Measurements from ENCODE around the gene SAPCD2.
A peak's percentile ranks its signal among the peaks of the same experiment; 100 is the strongest.

The SAPCD2 gene

GRCh38 chr9:137023157-137023556 is 47.2 kb downstream of the SAPCD2 start:
- H3K27me3 ChIP-seq (ENCODE audit: insufficient read depth, poor library complexity, severe bottlenecking), result no peaks in the 10 kb centered on the region
- H3K27ac ChIP-seq (ENCODE audit: poor library complexity, severe bottlenecking), result no peak overlapping the region
- no peak for DNase-seq (ENCODE audit: low spot score)
- no peaks in the 10 kb centered on the region for H3K9me3 ChIP-seq (ENCODE audit: severe bottlenecking)
- TF ChIP-seq, protein P1, sequence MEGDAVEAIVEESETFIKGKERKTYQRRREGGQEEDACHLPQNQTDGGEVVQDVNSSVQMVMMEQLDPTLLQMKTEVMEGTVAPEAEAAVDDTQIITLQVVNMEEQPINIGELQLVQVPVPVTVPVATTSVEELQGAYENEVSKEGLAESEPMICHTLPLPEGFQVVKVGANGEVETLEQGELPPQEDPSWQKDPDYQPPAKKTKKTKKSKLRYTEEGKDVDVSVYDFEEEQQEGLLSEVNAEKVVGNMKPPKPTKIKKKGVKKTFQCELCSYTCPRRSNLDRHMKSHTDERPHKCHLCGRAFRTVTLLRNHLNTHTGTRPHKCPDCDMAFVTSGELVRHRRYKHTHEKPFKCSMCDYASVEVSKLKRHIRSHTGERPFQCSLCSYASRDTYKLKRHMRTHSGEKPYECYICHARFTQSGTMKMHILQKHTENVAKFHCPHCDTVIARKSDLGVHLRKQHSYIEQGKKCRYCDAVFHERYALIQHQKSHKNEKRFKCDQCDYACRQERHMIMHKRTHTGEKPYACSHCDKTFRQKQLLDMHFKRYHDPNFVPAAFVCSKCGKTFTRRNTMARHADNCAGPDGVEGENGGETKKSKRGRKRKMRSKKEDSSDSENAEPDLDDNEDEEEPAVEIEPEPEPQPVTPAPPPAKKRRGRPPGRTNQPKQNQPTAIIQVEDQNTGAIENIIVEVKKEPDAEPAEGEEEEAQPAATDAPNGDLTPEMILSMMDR (IDR thresholded peaks at IDR 0.05; ENCODE audit: poor library complexity, severe bottlenecking), result no peak
- no peak overlapping the region for H3K4me3 ChIP-seq (ENCODE audit: severe bottlenecking)
- H3K36me3 ChIP-seq (ENCODE audit: low read depth), result no peaks in the 10 kb centered on the region
- no peaks in the 10 kb centered on the region for H3K4me1 ChIP-seq (ENCODE audit: insufficient read depth, poor library complexity, severe bottlenecking)
- no peak for ATAC-seq (ENCODE audit: low read depth)

DNA sequence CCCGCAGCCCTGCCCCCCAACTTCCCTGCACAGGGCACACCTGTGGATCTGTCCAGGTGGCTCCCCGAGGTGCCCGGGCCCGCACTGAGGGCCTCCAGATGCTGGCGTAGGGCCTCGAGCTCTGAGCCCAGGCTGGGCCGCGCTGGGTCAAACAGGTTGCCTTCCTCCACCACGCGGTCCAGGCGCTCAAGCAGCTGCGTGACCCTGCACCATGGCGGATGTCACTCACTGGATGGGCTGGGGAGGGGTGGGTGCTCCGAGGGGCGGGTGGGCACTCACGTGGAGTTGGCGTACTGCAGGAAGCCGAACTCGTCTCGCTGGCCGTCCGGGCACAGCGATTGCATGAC is 47.7 kb downstream of the SAPCD2 start:
- H3K27ac ChIP-seq (ENCODE audit: poor library complexity, severe bottlenecking), result no peak overlapping the region
- ATAC-seq (ENCODE audit: low read depth) (no peak), DNase-seq (ENCODE audit: low spot score) (no peak)
- no peaks in the 10 kb centered on the region for H3K4me1 ChIP-seq (ENCODE audit: insufficient read depth, poor library complexity, severe bottlenecking)
- H3K36me3 ChIP-seq (ENCODE audit: low read depth), result no peaks in the 10 kb centered on the region
- no peaks in the 10 kb centered on the region for H3K9me3 ChIP-seq (ENCODE audit: severe bottlenecking)
- TF ChIP-seq, protein P1 (IDR thresholded peaks at IDR 0.05; ENCODE audit: poor library complexity, severe bottlenecking), result no peak
- no peak overlapping the region for H3K4me3 ChIP-seq (ENCODE audit: severe bottlenecking)
- H3K27me3 ChIP-seq (ENCODE audit: insufficient read depth, poor library complexity, severe bottlenecking), result no peaks in the 10 kb centered on the region

- Histone ChIP-seq H3K4me1 (ENCODE audit: insufficient read depth, poor library complexity, severe bottlenecking) (no peaks in the 10 kb centered on the region), H3K36me3 (ENCODE audit: low read depth) (no peaks in the 10 kb centered on the region), H3K27me3 (ENCODE audit: insufficient read depth, poor library complexity, severe bottlenecking) (no peaks in the 10 kb centered on the region), H3K27ac (ENCODE audit: poor library complexity, severe bottlenecking) (no peak overlapping the region), H3K4me3 (ENCODE audit: severe bottlenecking) (no peak overlapping the region), H3K9me3 (ENCODE audit: severe bottlenecking) (no peaks in the 10 kb centered on the region)
- DNase-seq (ENCODE audit: low spot score) (peak; percentile 97), ATAC-seq (ENCODE audit: low read depth) (peak; percentile 78)
- TF ChIP-seq, protein P1 (IDR thresholded peaks at IDR 0.05; ENCODE audit: poor library complexity, severe bottlenecking), result no peak
These were observed 48.2 kb downstream of the SAPCD2 start for GRCh38 chr9:137021979-137022661.

DNA sequence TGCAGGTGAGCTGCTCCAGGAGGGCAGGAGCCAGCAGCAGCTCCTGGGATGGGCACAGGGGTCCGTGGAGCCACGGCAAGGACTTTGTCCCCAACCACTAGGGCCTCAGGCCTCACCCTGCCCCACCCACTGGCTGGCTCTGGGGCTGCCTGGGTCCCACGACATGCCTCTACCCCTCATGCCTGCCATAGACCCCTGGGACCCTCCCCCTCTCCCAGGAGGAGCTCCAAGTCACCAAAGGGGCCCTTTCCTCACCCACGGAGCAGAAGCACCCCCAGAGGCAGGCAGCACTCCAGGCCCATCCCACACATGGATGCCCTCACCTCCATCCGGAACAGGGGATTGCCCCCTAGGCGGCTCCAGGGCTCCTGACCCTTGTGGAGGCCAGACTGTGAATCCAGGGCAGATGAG is 48.8 kb downstream of the SAPCD2 start:
- no peaks in the 10 kb centered on the region for H3K4me1 ChIP-seq (ENCODE audit: insufficient read depth, poor library complexity, severe bottlenecking)
- DNase-seq (ENCODE audit: low spot score) (no peak), ATAC-seq (ENCODE audit: low read depth) (no peak)
- H3K27ac ChIP-seq (ENCODE audit: poor library complexity, severe bottlenecking), result no peak overlapping the region
- TF ChIP-seq, protein P1 (IDR thresholded peaks at IDR 0.05; ENCODE audit: poor library complexity, severe bottlenecking), result no peak
- H3K9me3 ChIP-seq (ENCODE audit: severe bottlenecking), result no peaks in the 10 kb centered on the region
- H3K36me3 ChIP-seq (ENCODE audit: low read depth), result no peaks in the 10 kb centered on the region
- H3K27me3 ChIP-seq (ENCODE audit: insufficient read depth, poor library complexity, severe bottlenecking), result no peaks in the 10 kb centered on the region
- no peak overlapping the region for H3K4me3 ChIP-seq (ENCODE audit: severe bottlenecking)

GRCh38 chr9:137020771-137021567 is 49.4 kb downstream of the SAPCD2 start:
- Histone ChIP-seq H3K27ac (ENCODE audit: poor library complexity, severe bottlenecking) (no peak overlapping the region), H3K4me3 (ENCODE audit: severe bottlenecking) (no peak overlapping the region), H3K4me1 (ENCODE audit: insufficient read depth, poor library complexity, severe bottlenecking) (no peaks in the 10 kb centered on the region), H3K36me3 (ENCODE audit: low read depth) (no peaks in the 10 kb centered on the region), H3K27me3 (ENCODE audit: insufficient read depth, poor library complexity, severe bottlenecking) (no peaks in the 10 kb centered on the region), H3K9me3 (ENCODE audit: severe bottlenecking) (no peaks in the 10 kb centered on the region)
- TF ChIP-seq, protein P1 (IDR thresholded peaks at IDR 0.05; ENCODE audit: poor library complexity, severe bottlenecking), result no peak
- no peak for ATAC-seq (ENCODE audit: low read depth)
- no peak for DNase-seq (ENCODE audit: low spot score)
